Measurements from ENCODE around the gene ARCN1.
A peak's percentile ranks its signal among the peaks of the same experiment; 100 is the strongest.

Gene ARCN1

DNA sequence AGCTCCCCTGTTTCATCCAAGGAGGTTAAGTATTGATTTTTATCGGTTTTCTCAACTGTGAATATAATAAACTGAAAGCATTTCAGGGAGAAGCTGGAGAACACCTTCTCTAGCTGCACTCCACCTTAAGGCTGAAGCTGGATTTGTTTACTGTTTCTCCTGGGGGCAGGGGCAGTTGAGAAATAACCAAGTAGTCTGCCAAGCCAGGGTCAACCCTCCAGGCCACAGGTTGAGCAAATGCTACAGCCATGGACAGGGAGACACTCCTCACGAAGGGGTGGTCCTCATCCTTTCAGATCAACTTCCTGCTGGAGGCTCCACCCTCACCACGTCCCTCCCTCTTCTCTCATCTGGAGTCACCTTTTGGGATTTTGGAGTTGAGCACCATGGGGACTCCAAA lies 45.1 kb upstream of the ARCN1 start, which contains the start of gene TTC36:
Gene TTC36 (plus strand): TSS at position 366 of the 400 bp plus-strand sequence. CDS start 21 bp downstream, at position 387.
- TF ChIP-seq, protein P1, sequence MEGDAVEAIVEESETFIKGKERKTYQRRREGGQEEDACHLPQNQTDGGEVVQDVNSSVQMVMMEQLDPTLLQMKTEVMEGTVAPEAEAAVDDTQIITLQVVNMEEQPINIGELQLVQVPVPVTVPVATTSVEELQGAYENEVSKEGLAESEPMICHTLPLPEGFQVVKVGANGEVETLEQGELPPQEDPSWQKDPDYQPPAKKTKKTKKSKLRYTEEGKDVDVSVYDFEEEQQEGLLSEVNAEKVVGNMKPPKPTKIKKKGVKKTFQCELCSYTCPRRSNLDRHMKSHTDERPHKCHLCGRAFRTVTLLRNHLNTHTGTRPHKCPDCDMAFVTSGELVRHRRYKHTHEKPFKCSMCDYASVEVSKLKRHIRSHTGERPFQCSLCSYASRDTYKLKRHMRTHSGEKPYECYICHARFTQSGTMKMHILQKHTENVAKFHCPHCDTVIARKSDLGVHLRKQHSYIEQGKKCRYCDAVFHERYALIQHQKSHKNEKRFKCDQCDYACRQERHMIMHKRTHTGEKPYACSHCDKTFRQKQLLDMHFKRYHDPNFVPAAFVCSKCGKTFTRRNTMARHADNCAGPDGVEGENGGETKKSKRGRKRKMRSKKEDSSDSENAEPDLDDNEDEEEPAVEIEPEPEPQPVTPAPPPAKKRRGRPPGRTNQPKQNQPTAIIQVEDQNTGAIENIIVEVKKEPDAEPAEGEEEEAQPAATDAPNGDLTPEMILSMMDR (IDR thresholded peaks at IDR 0.05; ENCODE audit: low read depth, low read length) = no peak
- DNase-seq = no peak
- Histone ChIP-seq H3K4me3 (ENCODE audit: low read depth, low read length) (no peak within 1 kb of the TSS), H3K27me3 (no peaks in the 10 kb centered on the region), H3K9me3 (no peaks in the 10 kb centered on the region), H3K4me1 (no peaks in the 10 kb centered on the region), H3K36me3 (peaks cover 30% of the 10 kb centered on the region)

DNA sequence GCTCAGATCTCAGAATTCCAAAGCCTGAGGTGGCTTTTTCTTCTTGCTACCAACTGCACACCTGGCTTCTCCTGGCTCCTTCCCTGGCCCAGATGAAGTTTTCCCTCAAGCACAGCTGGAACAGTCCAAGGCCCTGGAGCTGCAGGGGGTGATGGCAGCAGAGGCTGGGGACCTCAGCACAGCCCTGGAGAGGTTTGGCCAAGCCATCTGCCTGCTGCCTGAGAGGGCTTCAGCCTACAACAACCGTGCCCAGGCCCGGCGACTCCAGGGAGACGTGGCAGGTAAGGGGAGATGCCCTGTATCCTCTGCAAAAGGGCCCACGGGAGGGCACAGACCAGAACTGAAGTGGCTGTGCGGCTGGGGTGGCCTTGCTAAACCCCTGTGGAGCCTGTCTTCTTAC lies 43.7 kb upstream of the ARCN1 start:
- DNase-seq = no peak
- H3K36me3 ChIP-seq = peaks cover 16% of the 10 kb centered on the region
- TF ChIP-seq, protein P1 (IDR thresholded peaks at IDR 0.05; ENCODE audit: low read depth, low read length) = no peak
- no peaks in the 10 kb centered on the region for H3K9me3 ChIP-seq
- no peaks in the 10 kb centered on the region for H3K27me3 ChIP-seq
- H3K4me3 ChIP-seq (ENCODE audit: low read depth, low read length) = no peak overlapping the region
- H3K4me1 ChIP-seq = no peaks in the 10 kb centered on the region

DNA sequence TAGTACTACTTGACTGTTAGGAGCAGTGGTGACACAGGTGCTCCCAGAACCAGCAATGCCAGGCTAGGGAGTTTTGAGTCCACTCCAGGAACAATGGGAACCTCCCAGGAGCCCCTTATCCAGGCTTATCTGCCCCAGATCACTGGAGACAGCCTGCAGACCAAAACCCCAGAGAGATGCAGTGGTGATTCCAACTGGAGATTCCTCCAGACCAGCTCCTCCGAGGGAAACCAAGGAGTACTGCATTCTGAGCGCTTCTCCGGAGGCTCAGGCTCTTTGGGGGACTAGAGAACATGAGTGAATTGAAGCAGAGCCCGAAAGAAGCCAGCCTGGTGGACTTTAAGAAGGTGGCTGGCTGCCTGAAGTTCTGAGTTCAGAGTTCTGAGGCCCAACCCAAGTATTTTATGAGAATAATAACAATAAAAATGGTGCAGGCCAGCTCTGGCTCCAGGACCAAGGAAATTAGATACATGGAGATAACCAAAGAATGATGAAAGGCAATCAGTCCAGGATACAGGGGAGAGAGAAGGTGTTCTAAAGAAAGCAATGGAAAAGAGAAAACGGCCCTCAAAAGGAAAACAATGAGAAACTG lies 42.5 kb upstream of the ARCN1 start:
- TF ChIP-seq, protein P1 (IDR thresholded peaks at IDR 0.05; ENCODE audit: low read depth, low read length) = no peak
- DNase-seq = no peak
- H3K4me3 ChIP-seq (ENCODE audit: low read depth, low read length) = peak overlapping the region; percentile 71
- H3K36me3 ChIP-seq = peaks cover 6% of the 10 kb centered on the region
- no peaks in the 10 kb centered on the region for H3K9me3 ChIP-seq
- no peaks in the 10 kb centered on the region for H3K4me1 ChIP-seq
- no peaks in the 10 kb centered on the region for H3K27me3 ChIP-seq

DNA sequence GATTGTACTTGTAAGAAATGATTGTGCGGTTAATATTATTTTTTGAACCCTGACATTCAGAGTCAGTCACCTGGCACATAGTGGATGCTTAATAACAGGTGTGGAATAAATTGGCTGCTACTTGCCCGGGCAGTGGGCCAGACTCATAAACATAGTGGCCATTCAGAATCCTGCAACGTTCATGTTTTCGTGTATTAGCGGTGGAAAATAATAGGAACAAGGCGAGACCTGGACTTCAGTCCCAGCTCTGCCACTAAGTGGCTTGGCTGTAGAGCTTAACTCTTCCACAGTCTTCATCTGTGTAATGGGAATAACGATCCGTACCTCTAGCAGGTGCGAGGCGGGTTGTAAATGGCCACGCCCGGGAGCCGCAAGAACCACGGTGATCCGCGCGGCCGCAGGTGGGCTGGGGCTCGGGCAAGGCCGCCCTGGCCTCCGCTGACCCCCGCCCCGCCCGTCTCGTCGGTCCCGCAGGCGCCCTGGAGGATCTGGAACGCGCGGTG lies 42.0 kb upstream of the ARCN1 start:
- Histone ChIP-seq H3K4me1 (no peaks in the 10 kb centered on the region), H3K27me3 (no peaks in the 10 kb centered on the region), H3K4me3 (ENCODE audit: low read depth, low read length) (peak overlapping the region; percentile 71), H3K36me3 (peaks cover under 1% of the 10 kb centered on the region), H3K9me3 (no peaks in the 10 kb centered on the region)
- DNase-seq = no peak
- TF ChIP-seq, protein P1 (IDR thresholded peaks at IDR 0.05; ENCODE audit: low read depth, low read length) = no peak

DNA sequence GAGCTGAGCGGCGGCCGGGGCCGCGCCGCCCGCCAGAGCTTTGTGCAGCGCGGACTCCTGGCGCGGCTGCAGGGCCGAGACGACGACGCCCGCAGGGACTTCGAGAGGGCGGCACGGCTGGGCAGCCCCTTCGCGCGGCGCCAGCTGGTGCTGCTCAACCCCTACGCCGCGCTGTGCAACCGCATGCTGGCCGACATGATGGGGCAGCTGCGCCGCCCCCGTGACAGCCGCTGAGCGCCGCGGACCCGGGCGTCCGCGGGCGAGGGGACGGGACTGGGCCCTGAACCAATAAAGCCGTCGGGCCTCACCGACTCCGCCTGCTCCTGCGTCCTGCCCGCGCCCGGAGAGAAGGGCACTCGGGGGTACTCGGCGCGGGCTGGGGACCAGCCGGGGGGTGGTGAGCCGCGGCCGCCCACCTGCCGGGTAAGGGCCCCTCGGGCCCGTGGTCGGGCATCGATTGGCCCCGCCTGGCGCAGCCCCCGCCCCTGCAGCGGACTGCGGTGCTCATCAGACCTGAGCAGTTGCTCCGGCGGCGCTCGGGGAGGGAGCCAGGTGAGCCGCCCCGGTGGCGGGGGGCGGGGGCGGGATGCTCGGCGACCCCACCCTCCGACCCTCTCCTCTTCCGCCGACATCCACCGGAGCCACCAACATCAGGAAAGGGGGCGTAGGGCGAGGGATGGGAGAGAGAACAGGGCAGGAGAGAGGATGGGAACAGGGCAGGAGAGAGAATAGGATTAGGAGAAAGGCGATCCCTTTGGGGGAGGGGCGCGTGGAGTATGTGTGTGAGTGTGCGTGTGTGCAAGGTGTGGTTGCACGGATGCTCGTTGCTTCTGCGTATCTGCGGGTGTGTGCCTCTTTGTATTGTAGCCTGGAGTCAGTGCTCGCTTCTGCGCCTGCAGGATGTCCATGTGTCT lies 41.3 kb upstream of the ARCN1 start, which contains the start of gene TMEM25:
Gene TMEM25 (plus strand): TSS at position 510 of the 914 bp plus-strand sequence. CDS start 610 bp downstream, outside the sequence.
- no peaks in the 10 kb centered on the region for H3K9me3 ChIP-seq
- H3K27me3 ChIP-seq = no peaks in the 10 kb centered on the region
- peak; percentile 82 for DNase-seq
- TF ChIP-seq, protein P1 (IDR thresholded peaks at IDR 0.05; ENCODE audit: low read depth, low read length) = no peak
- H3K4me1 ChIP-seq = no peaks in the 10 kb centered on the region
- peak within 1 kb of the TSS; percentile 71 for H3K4me3 ChIP-seq (ENCODE audit: low read depth, low read length)
- no peaks in the 10 kb centered on the region for H3K36me3 ChIP-seq
